NOMO-1 (cell line): ENCODE data around the gene PAF1.

ENCODE experiments used
- DNase-seq, 2 experiments: peaks; one replicate each; lab custom pipeline; 2025; ENCODE audit not compliant: unreplicated experiment in 2 of 2; lab: John Stamatoyannopoulos, UW

Gene PAF1

GRCh38 chr19:39417463-39418181, 26.7 kb upstream of the PAF1 start:
- DNase-seq: no peak

DNA sequence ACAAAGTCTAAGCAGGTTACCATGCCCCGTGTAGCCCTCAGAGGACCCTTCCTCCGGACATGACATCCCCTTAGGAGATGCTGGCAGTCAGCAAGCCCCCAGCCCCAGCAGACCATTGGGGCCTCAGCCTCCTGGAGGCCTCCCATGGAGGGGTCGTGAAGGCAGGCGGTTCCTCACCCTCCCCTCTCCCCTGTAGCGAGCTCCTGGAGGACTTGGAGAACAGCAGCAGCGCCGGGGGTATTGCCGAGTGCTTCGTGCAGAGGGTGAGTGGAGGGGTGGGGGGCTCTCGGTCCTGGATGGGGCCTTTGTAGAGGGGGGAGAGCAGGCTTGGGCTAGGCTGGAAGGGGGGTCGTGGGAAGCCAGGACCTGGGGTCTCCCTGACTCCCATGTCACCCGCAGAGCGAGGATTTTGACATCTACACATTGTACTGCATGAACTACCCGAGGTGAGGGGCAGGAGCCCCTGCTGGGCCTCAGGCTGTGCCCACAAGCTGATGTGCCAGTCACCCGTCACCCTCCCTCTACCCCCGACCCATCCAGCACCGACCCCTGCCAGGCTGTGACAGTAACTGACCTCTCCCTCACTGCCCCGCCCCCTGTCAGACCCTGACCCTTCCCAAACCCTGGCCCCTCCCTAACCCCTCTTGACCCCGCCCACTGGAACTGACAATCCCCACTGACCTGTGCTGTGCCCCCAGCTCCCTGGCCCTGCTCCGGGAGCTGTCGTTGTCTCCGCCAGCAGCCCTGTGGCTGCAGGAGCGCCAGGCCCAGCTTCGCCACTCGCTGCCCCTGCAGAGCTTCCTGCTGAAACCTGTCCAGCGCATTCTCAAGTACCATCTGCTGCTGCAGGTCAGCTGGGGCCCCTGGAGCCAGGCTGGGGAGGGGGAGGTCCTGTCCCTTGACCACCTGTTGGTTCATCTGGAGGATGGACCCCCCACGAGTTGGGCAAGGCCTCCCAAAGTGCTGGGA, 25.5 kb upstream of the PAF1 start:
- DNase-seq: no peak

DNA sequence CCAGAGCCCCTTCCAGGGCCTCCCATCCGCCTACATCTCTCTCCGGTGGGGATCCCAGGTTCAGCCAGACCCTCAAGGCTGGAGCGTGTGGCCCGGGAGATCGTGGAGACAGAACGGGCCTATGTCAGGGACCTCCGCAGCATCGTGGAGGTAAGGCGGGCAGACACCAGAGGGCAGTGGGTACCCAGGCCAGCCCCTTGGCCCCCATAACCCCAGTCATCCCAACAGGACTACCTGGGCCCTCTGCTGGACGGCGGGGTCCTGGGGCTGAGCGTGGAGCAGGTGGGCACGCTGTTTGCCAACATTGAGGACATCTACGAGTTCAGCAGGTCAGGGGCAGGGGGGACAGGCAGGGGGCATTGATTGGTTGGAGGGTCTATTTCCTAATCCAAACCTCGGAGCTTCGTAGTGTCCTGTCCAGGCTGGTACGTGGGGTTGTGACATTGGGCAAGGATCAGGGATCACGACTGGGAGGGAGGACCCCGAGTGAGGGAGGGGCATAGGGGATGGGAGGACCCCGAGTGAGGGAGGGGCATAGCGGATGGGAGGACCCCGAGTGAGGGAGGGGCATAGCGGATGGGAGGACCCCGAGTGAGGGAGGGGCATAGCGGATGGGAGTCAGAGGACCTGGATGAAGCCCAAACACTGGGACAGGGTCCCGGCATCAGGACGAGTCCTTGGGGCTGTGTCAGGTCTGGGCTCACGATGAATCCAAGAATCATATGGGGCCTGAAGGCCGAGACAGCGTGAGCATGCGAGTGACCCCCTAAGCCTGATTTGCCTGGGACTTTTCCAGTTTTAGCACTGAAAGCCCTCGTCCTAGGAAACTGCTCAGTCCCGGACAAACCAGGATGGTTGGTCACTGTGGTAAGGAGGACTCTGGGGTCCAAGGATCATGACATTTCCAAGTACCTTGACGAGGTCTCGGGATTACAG, 24.5 kb upstream of the PAF1 start:
- DNase-seq: no peak

DNA sequence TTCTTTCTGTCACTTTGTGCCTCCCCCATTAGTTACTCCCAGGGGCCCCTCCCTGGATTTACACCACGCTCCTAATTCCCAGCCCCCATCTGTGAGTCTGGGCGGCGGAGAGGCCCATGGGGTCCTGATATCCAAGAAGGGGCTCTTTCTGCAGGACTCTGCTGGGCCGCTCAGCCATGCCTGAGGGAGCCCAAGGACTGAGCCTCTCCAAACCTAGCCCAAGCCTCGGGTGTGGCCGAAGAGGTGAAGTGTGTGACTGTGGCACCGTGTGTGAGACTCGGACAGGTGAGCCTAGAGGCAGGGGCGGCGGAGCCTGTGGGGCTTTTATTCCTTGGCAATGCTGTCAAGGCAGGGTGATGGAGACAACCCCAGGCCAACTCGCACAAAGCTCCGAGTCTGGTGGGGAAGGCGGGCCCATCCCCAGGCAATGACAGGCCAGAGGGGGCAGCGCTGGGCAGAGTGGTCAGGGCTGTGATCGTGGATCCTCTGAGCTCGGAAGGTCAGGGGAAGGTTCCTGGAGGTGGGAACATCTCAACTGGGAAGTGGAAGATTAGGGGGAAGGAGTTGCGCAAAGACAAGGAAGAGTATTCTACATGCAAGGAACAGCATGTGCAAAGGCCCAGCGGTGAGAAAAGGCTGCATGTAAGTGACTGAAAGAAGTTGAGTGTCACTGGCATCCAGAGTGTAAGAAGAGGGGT, 23.2 kb upstream of the PAF1 start:
- DNase-seq: no peak

DNA sequence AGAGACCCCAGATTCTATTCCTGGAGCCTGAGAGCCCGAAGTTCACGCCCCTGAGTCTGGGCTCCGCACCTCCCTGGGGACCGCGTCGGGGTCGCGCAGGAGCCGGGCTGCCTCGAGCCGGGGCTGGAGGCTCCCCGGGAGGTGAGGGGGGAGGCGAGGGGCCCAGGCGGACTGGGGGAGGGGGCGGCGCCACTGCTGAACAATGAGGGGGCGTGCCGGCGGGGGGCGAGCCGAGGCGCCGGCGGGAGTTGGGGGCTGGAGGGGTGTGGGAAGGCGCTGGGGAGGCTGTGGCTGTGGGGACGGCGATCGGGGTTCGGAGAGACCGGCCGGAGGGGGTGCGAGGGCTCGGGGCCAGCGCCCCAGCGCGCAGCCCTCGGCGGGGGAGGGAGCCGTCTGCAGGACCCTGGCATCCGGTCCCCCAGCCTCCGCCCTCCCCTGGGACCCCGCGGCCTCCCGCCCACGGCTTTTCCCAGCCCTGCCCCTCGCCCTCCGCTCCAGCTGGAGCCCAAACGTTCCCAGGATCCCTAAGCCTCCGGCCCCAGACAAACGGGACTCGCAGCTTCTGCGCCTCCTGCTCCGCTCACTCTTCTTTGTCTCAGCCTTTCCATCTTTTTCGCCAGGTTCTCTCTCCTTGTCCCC, 22.5 kb upstream of the PAF1 start:
- DNase-seq: no peak

DNA sequence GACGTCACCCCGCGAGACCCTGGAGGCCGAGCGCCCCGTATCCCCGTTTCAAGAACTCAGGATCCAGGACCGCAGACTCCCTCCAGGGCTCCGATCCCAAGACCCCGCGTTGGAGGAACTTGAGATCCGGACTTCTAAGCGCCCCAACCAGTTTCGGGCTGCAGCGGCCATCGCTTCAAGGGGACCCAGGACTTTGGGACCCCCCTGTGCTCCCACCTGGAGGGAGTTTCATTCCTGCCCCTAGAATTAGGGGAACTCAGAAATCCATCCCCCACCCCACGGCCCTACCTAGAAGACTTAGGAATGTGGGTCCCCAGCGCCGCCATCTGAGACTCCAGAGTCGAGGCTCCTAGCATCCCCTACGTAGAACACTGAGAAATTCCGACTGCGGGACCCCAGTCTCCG, 22.0 kb upstream of the PAF1 start:
- DNase-seq: no peak

DNA sequence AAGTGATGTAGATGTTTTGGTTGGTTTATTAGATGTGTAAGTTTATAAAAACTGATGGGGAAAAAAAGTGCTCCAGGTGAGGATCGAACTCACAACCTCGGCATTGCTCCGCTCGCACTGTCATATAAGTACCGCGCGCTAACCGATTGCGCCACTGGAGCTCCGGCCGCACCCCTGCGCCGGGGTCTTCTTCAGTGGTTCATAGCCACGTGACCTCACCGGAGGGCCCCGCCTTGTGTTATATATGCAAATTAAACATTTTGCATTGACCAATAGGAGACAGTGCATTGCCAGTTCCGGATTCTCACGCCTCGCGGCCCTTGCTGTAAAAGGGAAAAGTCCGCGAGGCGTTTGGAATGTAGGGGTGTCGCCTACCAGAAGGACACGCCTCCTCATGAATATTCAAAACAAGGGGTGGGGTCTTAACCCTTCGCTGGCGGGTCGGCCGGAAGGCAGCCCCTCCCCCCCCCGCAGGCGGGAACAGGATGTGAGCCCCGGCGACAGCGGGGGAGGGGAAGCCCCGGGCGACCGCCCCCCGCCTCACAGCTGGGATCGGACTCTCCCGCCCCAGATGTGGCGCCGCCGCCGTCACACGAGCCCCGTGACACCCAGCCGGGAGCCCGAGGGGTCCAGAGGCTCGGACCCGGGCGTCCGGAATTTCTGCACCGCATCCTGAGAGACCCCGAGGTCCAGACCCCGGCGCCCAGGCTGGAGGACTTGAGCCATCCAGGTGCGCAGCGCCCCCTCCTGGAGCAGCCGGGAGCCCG, 21.4 kb upstream of the PAF1 start, which contains the start of gene PLEKHG2:
PLEKHG2 (plus strand) TSS at position 570 of the 767 bp plus-strand sequence. CDS start 1,418 bp downstream, outside the sequence.
- DNase-seq: peak; percentile 94 to 99

GRCh38 chr19:39411832-39412099, 20.9 kb upstream of the PAF1 start:
- DNase-seq: peak; percentile 85 to 92

- DNase-seq: peak in 1 of 2 experiments; percentile 69
These were observed 20.4 kb upstream of the PAF1 start for GRCh38 chr19:39411081-39411831.

GRCh38 chr19:39410831-39411080, 19.9 kb upstream of the PAF1 start:
- DNase-seq: no peak

GRCh38 chr19:39410017-39410830, 19.3 kb upstream of the PAF1 start:
- DNase-seq: peak; percentile 84 to 90

DNA sequence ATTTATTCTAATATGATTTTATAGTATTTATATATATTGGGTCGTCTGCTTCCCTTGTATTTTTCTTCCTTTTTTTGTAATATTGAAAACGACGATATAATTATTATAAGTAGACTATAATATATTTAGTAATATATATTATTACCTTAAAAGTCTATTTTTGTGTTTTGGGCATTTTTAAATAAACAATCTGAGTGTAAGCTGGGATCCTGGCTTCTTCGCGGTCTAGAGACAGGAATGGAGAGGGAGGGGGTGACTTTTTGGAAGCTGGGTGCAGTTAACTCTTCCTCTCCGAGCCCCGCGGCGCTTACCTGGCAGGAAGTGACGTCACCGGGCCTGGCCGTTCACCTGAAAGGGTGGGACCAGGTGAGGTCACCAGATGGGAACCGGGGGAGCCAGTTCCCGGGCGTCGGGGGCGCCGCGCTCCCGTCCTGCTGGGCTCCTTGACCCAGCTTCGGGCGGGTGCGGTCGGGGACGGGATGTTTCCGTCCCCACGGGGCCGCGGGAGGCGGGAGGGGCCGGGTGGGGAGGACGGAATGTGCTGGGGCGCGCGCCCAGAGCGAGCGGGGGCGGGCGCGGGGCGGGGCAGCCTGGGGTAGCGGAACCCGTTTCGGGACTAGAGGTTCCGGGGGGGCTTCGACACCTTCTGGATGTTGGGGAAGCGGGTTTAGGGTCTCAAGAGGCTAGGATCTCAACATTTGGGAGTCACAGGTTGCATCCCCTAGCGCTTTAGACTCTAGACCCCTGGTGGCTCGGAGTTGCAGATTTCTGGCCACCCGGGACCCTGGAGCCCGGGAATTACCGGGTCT, 18.5 kb upstream of the PAF1 start:
- DNase-seq: peak; percentile 52 to 76

GRCh38 chr19:39408392-39409207, 17.7 kb upstream of the PAF1 start:
- DNase-seq: peak; percentile 38 to 46

GRCh38 chr19:39407660-39408391, 16.9 kb upstream of the PAF1 start:
- no peak for DNase-seq

DNA sequence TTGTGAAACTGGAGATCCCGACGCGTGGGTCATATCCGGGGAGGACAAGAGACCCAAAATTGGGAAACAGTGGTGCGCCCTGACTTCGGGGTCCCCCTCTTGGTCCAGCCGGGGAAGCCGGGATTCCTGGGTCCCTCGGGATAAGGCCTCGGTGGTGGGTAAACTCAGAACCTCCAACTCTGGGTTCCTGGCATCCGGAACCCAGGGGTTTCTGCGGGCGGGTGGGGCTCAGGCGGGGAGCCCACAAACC, 16.4 kb upstream of the PAF1 start:
- DNase-seq: no peak
